ENCODE data around the gene OR51B4. TPM values are rescaled to one million over a fixed set of nuclear protein-coding genes. Genes with fewer than 3 reads are reported as not detected.

OR51B4 gene
- total RNA-seq, 1 experiment from 2014 or later = not detected

GRCh38 chr11:5266609-5267008, 35.1 kb downstream of the OR51B4 start:
- Mint-ChIP-seq H3K27ac (no peak overlapping the region), H3K36me3 (no peaks in the 10 kb centered on the region), H3K9me3 (0 out of 2 replicates have a peak, but pooled peaks cover 3% of the 10 kb centered on the region), H3K4me1 (no peaks in the 10 kb centered on the region; the same call in 1 of the 2 replicates), H3K27me3 (ENCODE audit: low read depth) (no peaks in the 10 kb centered on the region), H3K4me3 (no peak overlapping the region)
- POLR2A ChIA-PET = no interaction called here
- CTCF ChIA-PET = no interaction called here
- ATAC-seq (no peak), DNase-seq (ENCODE audit: low spot score) (no peak)
- TF ChIP-seq TEAD4 (CRISPR knock-in tag; IDR thresholded peaks at IDR 0.05) (no peak), ZNF138 (CRISPR knock-in tag; conservative IDR thresholded peaks at IDR 0.05) (no peak), CBFB (CRISPR knock-in tag; IDR thresholded peaks at IDR 0.05; ENCODE audit: low read depth) (no peak), FOXJ3 (CRISPR knock-in tag; IDR thresholded peaks at IDR 0.05; ENCODE audit: borderline replicate concordance) (no peak), PRDM15 (CRISPR knock-in tag; IDR thresholded peaks at IDR 0.05) (no peak), ZNF423 (CRISPR knock-in tag; IDR thresholded peaks at IDR 0.05) (no peak), USF1 (CRISPR knock-in tag; IDR thresholded peaks at IDR 0.05) (no peak), E2F4 (CRISPR knock-in tag; IDR thresholded peaks at IDR 0.05; ENCODE audit: borderline replicate concordance, low read depth) (no peak)
- TF ChIP-seq, protein P1, sequence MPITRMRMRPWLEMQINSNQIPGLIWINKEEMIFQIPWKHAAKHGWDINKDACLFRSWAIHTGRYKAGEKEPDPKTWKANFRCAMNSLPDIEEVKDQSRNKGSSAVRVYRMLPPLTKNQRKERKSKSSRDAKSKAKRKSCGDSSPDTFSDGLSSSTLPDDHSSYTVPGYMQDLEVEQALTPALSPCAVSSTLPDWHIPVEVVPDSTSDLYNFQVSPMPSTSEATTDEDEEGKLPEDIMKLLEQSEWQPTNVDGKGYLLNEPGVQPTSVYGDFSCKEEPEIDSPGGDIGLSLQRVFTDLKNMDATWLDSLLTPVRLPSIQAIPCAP (CRISPR knock-in tag; IDR thresholded peaks at IDR 0.05) = no peak
- TF ChIP-seq, protein P2, sequence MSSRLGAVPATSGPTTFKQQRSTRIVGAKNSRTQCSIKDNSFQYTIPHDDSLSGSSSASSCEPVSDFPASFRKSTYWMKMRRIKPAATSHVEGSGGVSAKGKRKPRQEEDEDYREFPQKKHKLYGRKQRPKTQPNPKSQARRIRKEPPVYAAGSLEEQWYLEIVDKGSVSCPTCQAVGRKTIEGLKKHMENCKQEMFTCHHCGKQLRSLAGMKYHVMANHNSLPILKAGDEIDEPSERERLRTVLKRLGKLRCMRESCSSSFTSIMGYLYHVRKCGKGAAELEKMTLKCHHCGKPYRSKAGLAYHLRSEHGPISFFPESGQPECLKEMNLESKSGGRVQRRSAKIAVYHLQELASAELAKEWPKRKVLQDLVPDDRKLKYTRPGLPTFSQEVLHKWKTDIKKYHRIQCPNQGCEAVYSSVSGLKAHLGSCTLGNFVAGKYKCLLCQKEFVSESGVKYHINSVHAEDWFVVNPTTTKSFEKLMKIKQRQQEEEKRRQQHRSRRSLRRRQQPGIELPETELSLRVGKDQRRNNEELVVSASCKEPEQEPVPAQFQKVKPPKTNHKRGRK (CRISPR knock-in tag; IDR thresholded peaks at IDR 0.05; ENCODE audit: borderline replicate concordance) = no peak
- TF ChIP-seq, protein P3, sequence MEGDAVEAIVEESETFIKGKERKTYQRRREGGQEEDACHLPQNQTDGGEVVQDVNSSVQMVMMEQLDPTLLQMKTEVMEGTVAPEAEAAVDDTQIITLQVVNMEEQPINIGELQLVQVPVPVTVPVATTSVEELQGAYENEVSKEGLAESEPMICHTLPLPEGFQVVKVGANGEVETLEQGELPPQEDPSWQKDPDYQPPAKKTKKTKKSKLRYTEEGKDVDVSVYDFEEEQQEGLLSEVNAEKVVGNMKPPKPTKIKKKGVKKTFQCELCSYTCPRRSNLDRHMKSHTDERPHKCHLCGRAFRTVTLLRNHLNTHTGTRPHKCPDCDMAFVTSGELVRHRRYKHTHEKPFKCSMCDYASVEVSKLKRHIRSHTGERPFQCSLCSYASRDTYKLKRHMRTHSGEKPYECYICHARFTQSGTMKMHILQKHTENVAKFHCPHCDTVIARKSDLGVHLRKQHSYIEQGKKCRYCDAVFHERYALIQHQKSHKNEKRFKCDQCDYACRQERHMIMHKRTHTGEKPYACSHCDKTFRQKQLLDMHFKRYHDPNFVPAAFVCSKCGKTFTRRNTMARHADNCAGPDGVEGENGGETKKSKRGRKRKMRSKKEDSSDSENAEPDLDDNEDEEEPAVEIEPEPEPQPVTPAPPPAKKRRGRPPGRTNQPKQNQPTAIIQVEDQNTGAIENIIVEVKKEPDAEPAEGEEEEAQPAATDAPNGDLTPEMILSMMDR (IDR thresholded peaks at IDR 0.05) = no peak

- H3K27me3 Mint-ChIP-seq (ENCODE audit: low read depth) = peaks cover 2% of the 10 kb centered on the region; the same call in 1 of the 2 replicates
- no peaks in the 10 kb centered on the region; the same call in 1 of the 2 replicates for H3K4me1 Mint-ChIP-seq
- H3K36me3 Mint-ChIP-seq = no peaks in the 10 kb centered on the region
- POLR2A ChIA-PET = no interaction called here
- H3K27ac Mint-ChIP-seq = no peak overlapping the region
- H3K9me3 Mint-ChIP-seq = 0 out of 2 replicates have a peak, but pooled peaks cover 6% of the 10 kb centered on the region
- DNase-seq (ENCODE audit: low spot score) (no peak), ATAC-seq (no peak)
- H3K4me3 Mint-ChIP-seq = no peak overlapping the region
- CTCF ChIA-PET = no interaction called here
- TF ChIP-seq FOXP1 (CRISPR knock-in tag; IDR thresholded peaks at IDR 0.05; ENCODE audit: borderline replicate concordance) (no peak), ZNF138 (CRISPR knock-in tag; conservative IDR thresholded peaks at IDR 0.05) (no peak), ZNF671 (CRISPR knock-in tag; IDR thresholded peaks at IDR 0.05) (no peak), ATF1 (CRISPR knock-in tag; IDR thresholded peaks at IDR 0.05) (no peak), TCF7 (CRISPR knock-in tag; IDR thresholded peaks at IDR 0.05; ENCODE audit: low read depth) (no peak), SMAD3 (CRISPR knock-in tag; IDR thresholded peaks at IDR 0.05; ENCODE audit: borderline replicate concordance) (no peak), HMGA2 (CRISPR knock-in tag; IDR thresholded peaks at IDR 0.05) (no peak), CREM (CRISPR knock-in tag; IDR thresholded peaks at IDR 0.05) (no peak), ZNF416 (CRISPR knock-in tag; IDR thresholded peaks at IDR 0.05) (no peak)
- TF ChIP-seq, protein P1 (CRISPR knock-in tag; IDR thresholded peaks at IDR 0.05) = no peak
- TF ChIP-seq, protein P4, sequence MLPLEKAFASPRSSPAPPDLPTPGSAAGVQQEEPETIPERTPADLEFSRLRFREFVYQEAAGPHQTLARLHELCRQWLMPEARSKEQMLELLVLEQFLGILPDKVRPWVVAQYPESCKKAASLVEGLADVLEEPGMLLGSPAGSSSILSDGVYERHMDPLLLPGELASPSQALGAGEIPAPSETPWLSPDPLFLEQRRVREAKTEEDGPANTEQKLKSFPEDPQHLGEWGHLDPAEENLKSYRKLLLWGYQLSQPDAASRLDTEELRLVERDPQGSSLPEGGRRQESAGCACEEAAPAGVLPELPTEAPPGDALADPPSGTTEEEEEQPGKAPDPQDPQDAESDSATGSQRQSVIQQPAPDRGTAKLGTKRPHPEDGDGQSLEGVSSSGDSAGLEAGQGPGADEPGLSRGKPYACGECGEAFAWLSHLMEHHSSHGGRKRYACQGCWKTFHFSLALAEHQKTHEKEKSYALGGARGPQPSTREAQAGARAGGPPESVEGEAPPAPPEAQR (CRISPR knock-in tag; IDR thresholded peaks at IDR 0.05) = no peak
- TF ChIP-seq, protein P5, sequence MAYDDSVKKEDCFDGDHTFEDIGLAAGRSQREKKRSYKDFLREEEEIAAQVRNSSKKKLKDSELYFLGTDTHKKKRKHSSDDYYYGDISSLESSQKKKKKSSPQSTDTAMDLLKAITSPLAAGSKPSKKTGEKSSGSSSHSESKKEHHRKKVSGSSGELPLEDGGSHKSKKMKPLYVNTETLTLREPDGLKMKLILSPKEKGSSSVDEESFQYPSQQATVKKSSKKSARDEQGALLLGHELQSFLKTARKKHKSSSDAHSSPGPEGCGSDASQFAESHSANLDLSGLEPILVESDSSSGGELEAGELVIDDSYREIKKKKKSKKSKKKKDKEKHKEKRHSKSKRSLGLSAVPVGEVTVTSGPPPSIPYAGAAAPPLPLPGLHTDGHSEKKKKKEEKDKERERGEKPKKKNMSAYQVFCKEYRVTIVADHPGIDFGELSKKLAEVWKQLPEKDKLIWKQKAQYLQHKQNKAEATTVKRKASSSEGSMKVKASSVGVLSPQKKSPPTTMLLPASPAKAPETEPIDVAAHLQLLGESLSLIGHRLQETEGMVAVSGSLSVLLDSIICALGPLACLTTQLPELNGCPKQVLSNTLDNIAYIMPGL (CRISPR knock-in tag; IDR thresholded peaks at IDR 0.05) = no peak
These were observed 35.9 kb downstream of the OR51B4 start for GRCh38 chr11:5265832-5266231.

All from WTC11 (cell line).